Myocyte (in vitro differentiated cells): ENCODE results near the gene PTCD1. TPM values are rescaled to one million over a fixed set of nuclear protein-coding genes. Genes with fewer than 3 reads are reported as not detected.

ENCODE experiments used
- DNase-seq: peaks from one replicate; pipeline ENCODE4 v3.0.0-alpha.2; 2012; ENCODE audit warnings: low read depth
- total RNA-seq: library from RNA; depleted of rRNA; stranded (reverse); fragments of >200 nt; gene quantifications from 2 replicates; pipeline ENCODE4 v1.2.3, GENCODE V29; 2014

PTCD1 gene
- total RNA-seq, 1 donor from 2014 or later, result 11.4 TPM

- peak; percentile 63 for DNase-seq
These were observed 68.7 kb downstream of the PTCD1 start for GRCh38 chr7:99369767-99370391.

GRCh38 chr7:99368750-99369389 is 69.7 kb downstream of the PTCD1 start:
- DNase-seq, result peak; percentile 37

Other genes with a start within 250 kb of the PTCD1 start
- gene KPNA7, start 230.7 kb downstream of the PTCD1 start, total RNA-seq, result not detected in 2 replicates
- gene MYH16, start 166.0 kb downstream of the PTCD1 start, total RNA-seq, result not detected in 2 replicates
- gene ARPC1A, start 112.9 kb downstream of the PTCD1 start, total RNA-seq, result 89.4 and 116 TPM in 2 replicates
- gene ARPC1B, start 64.1 kb downstream of the PTCD1 start, total RNA-seq, result 89.6 and 104 TPM in 2 replicates
- 208 and 220 TPM in 2 replicates for gene PDAP1, start 30.2 kb downstream of the PTCD1 start, total RNA-seq
- gene BUD31, start 29.8 kb downstream of the PTCD1 start, total RNA-seq, result 87.1 and 92.2 TPM in 2 replicates
- gene CPSF4, start 145 bp upstream of the PTCD1 start, total RNA-seq, result 83.1 and 103 TPM in 2 replicates
- 2,488 and 4,699 TPM in 2 replicates for gene ATP5MF, start 27.4 kb upstream of the PTCD1 start, total RNA-seq
- gene ZNF789, start 34.1 kb upstream of the PTCD1 start, total RNA-seq, result 9.9 and 14.0 TPM in 2 replicates
- gene ZNF394, start 61.5 kb upstream of the PTCD1 start, total RNA-seq, result 17.5 and 19.5 TPM in 2 replicates
- 18.5 and 21.9 TPM in 2 replicates for gene ZKSCAN5, start 65.9 kb upstream of the PTCD1 start, total RNA-seq
- 14.1 and 15.6 TPM in 2 replicates for gene FAM200A, start 113.3 kb upstream of the PTCD1 start, total RNA-seq
- gene ZNF655, start 119.8 kb upstream of the PTCD1 start, total RNA-seq, result 105 and 110 TPM in 2 replicates
- gene TMEM225B, start 159.5 kb upstream of the PTCD1 start, total RNA-seq, result 1.2 and 1.4 TPM in 2 replicates
- gene ZSCAN25, start 178.1 kb upstream of the PTCD1 start, total RNA-seq, result 11.2 and 13.7 TPM in 2 replicates
- not detected in 2 replicates for gene CYP3A5, start 241.2 kb upstream of the PTCD1 start, total RNA-seq